Stimulated activated naive CD8-positive, alpha-beta T cell treated with anti-CD3 and anti-CD28 coated beads, Interleukin-15, Interleukin-2, amounts not matched to agents 100 ng/mL and 50 ng/mL, for 24 hours (primary cell): ENCODE measurements around the gene EPB41L2.

Experiments
- H3K27ac Mint-ChIP-seq: one replicate; pipeline ENCODE4 v1.8.0; 2021; ENCODE audit warnings: mild to moderate bottlenecking, mixed read lengths
- H3K27me3 Mint-ChIP-seq: one replicate; pipeline ENCODE4 v1.8.0; 2021; ENCODE audit warnings: mixed read lengths
- H3K36me3 Mint-ChIP-seq: one replicate; pipeline ENCODE4 v1.8.0; 2021; ENCODE audit warnings: low read depth, mixed read lengths
- H3K4me1 Mint-ChIP-seq: one replicate; pipeline ENCODE4 v1.8.0; 2021; ENCODE audit warnings: low read depth, mixed read lengths
- H3K4me3 Mint-ChIP-seq: one replicate; pipeline ENCODE4 v1.8.0; 2021; ENCODE audit warnings: mild to moderate bottlenecking, mixed read lengths
- H3K9me3 Mint-ChIP-seq: one replicate; pipeline ENCODE4 v1.8.0; 2021; ENCODE audit warnings: mixed read lengths

EPB41L2 gene

GRCh38 chr6:130794738-130795137 lies 268.3 kb downstream of the EPB41L2 start:
- Mint-ChIP-seq H3K36me3 (no peaks in the 10 kb centered on the region), H3K27ac (no peak overlapping the region), H3K4me1 (peaks cover 5% of the 10 kb centered on the region), H3K9me3 (peaks cover 3% of the 10 kb centered on the region), H3K4me3 (no peak overlapping the region), H3K27me3 (no peaks in the 10 kb centered on the region)

- Mint-ChIP-seq H3K36me3 (no peaks in the 10 kb centered on the region), H3K27ac (peak overlapping the region; percentile 8), H3K27me3 (no peaks in the 10 kb centered on the region), H3K4me3 (no peak overlapping the region), H3K9me3 (peaks cover 2% of the 10 kb centered on the region), H3K4me1 (peaks cover 5% of the 10 kb centered on the region)
These were observed 268.9 kb downstream of the EPB41L2 start for GRCh38 chr6:130794010-130794697.
